KMS-11 (cell line): ENCODE measurements around the gene NBL1.
A peak's percentile ranks its signal among the peaks of the same experiment; 100 is the strongest.

ENCODE experiments used
- H2AFZ ChIP-seq: fragments of 200-600 bp; sonication (generic); 2 replicates; pipeline ENCODE4 v1.6.1; 2016; ENCODE audit warnings: antibody characterized with exemption, mixed run types, low read depth
- H3K27ac ChIP-seq: fragments of 200-600 bp; sonication (generic); 2 replicates; pipeline ENCODE4 v1.6.1; 2016; ENCODE audit warnings: mild to moderate bottlenecking, mixed run types
- H3K27me3 ChIP-seq: fragments of 200-600 bp; sonication (generic); 2 replicates; pipeline ENCODE4 v1.6.1; 2017; ENCODE audit warnings: mild to moderate bottlenecking, low read depth, mixed run types, moderate library complexity; ENCODE audit not compliant: insufficient read depth
- H3K36me3 ChIP-seq: fragments of 200-600 bp; sonication (generic); 2 replicates; pipeline ENCODE4 v1.6.1; 2017; ENCODE audit warnings: mild to moderate bottlenecking, mixed run types; ENCODE audit not compliant: insufficient read depth
- H3K4me1 ChIP-seq: fragments of 200-600 bp; sonication (generic); 2 replicates; pipeline ENCODE4 v1.6.1; 2016; ENCODE audit warnings: mild to moderate bottlenecking, low read depth, mixed run types; ENCODE audit not compliant: poor library complexity, severe bottlenecking
- H3K4me2 ChIP-seq: fragments of 200-600 bp; sonication (generic); 2 replicates; pipeline ENCODE4 v1.7.0; 2016; ENCODE audit warnings: mild to moderate bottlenecking, mixed run types
- H3K4me3 ChIP-seq: fragments of 200-600 bp; sonication (generic); IDR thresholded peaks from 2 replicates; pipeline ENCODE4 v1.6.1; 2017; ENCODE audit warnings: low read depth, low read length, mixed read lengths; ENCODE audit not compliant: insufficient read depth
- H3K79me2 ChIP-seq: fragments of 200-600 bp; sonication (generic); 2 replicates; pipeline ENCODE4 v1.6.1; 2016; ENCODE audit warnings: low read depth, mixed run types; ENCODE audit not compliant: insufficient read depth
- H3K9ac ChIP-seq: fragments of 200-600 bp; sonication (generic); 2 replicates; pipeline ENCODE4 v1.6.1; 2016; ENCODE audit warnings: mild to moderate bottlenecking, mixed run types
- H4K20me1 ChIP-seq: fragments of 200-600 bp; sonication (generic); 2 replicates; pipeline ENCODE4 v1.6.1; 2016; ENCODE audit warnings: mild to moderate bottlenecking, mixed run types; ENCODE audit not compliant: insufficient read depth
- TF ChIP-seq, protein P1 (sequence below): fragments of 200-600 bp; sonication (generic); conservative IDR thresholded peaks from 2 replicates; pipeline ENCODE4 v1.6.1; 2017; ENCODE audit warnings: low read depth, mild to moderate bottlenecking, antibody characterized with exemption, low read length, moderate library complexity, mixed read lengths

Gene NBL1

GRCh38 chr1:19648689-19649088 is 4.6 kb downstream of the NBL1 start:
- Histone ChIP-seq H3K36me3 (no peaks in the 10 kb centered on the region), H3K9ac (no peak overlapping the region), H3K79me2 (no peaks in the 10 kb centered on the region), H3K4me1 (peaks cover 4% of the 10 kb centered on the region), H3K4me3 (no peak overlapping the region), H4K20me1 (no peaks in the 10 kb centered on the region), H3K27ac (no peak overlapping the region), H3K4me2 (no peak overlapping the region), H2AFZ (no peak overlapping the region), H3K27me3 (peaks cover 23% of the 10 kb centered on the region)
- TF ChIP-seq, protein P1, sequence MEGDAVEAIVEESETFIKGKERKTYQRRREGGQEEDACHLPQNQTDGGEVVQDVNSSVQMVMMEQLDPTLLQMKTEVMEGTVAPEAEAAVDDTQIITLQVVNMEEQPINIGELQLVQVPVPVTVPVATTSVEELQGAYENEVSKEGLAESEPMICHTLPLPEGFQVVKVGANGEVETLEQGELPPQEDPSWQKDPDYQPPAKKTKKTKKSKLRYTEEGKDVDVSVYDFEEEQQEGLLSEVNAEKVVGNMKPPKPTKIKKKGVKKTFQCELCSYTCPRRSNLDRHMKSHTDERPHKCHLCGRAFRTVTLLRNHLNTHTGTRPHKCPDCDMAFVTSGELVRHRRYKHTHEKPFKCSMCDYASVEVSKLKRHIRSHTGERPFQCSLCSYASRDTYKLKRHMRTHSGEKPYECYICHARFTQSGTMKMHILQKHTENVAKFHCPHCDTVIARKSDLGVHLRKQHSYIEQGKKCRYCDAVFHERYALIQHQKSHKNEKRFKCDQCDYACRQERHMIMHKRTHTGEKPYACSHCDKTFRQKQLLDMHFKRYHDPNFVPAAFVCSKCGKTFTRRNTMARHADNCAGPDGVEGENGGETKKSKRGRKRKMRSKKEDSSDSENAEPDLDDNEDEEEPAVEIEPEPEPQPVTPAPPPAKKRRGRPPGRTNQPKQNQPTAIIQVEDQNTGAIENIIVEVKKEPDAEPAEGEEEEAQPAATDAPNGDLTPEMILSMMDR, result no peak

GRCh38 chr1:19650416-19651140 is 6.5 kb downstream of the NBL1 start:
- no peak overlapping the region; the same call in 1 of the 2 replicates for H2AFZ ChIP-seq
- peaks cover 9% of the 10 kb centered on the region for H3K4me1 ChIP-seq
- H3K36me3 ChIP-seq, result no peaks in the 10 kb centered on the region
- TF ChIP-seq, protein P1, result no peak
- H3K27ac ChIP-seq, result no peak overlapping the region
- no peak overlapping the region for H3K4me2 ChIP-seq
- no peaks in the 10 kb centered on the region for H3K79me2 ChIP-seq
- H3K9ac ChIP-seq, result no peak overlapping the region
- no peaks in the 10 kb centered on the region for H4K20me1 ChIP-seq
- H3K27me3 ChIP-seq, result peaks cover 13% of the 10 kb centered on the region; the same call in 1 of the 2 replicates
- no peak overlapping the region for H3K4me3 ChIP-seq

- peaks cover 9% of the 10 kb centered on the region for H3K4me1 ChIP-seq
- TF ChIP-seq, protein P1, result peak; percentile 46; the same call in 1 of the 2 replicates
- H2AFZ ChIP-seq, result no peak overlapping the region; the same call in 1 of the 2 replicates
- no peak overlapping the region for H3K4me2 ChIP-seq
- H4K20me1 ChIP-seq, result no peaks in the 10 kb centered on the region
- no peak overlapping the region for H3K27ac ChIP-seq
- peaks cover 6% of the 10 kb centered on the region; the same call in 1 of the 2 replicates for H3K27me3 ChIP-seq
- no peaks in the 10 kb centered on the region for H3K79me2 ChIP-seq
- no peaks in the 10 kb centered on the region for H3K36me3 ChIP-seq
- no peak overlapping the region for H3K9ac ChIP-seq
- no peak overlapping the region for H3K4me3 ChIP-seq
These were observed 7.1 kb downstream of the NBL1 start for GRCh38 chr1:19651141-19651737.

- no peak overlapping the region for H3K27ac ChIP-seq
- H3K79me2 ChIP-seq, result no peaks in the 10 kb centered on the region
- H3K27me3 ChIP-seq, result no peaks in the 10 kb centered on the region
- no peak overlapping the region for H3K4me2 ChIP-seq
- peaks cover 9% of the 10 kb centered on the region for H3K4me1 ChIP-seq
- TF ChIP-seq, protein P1, result no peak
- H3K36me3 ChIP-seq, result no peaks in the 10 kb centered on the region
- peak overlapping the region; percentile 75; the same call in 1 of the 2 replicates for H2AFZ ChIP-seq
- H4K20me1 ChIP-seq, result no peaks in the 10 kb centered on the region
- H3K4me3 ChIP-seq, result no peak overlapping the region
- no peak overlapping the region for H3K9ac ChIP-seq
These were observed 10.3 kb downstream of the NBL1 start for GRCh38 chr1:19654386-19654785.
